HG02642 (cell line): ENCODE data around the gene TEDC2.
"Not testable (repeated sequence)": the region's sequence is repeated elsewhere in the genome, so short reads cannot be mapped to it uniquely, and the experiment has no call there.

Experiments used
- ATAC-seq: cut with Tn5 transposase; IDR thresholded peaks from one replicate; pipeline ENCODE4 v1.9.1; 2021; ENCODE audit warnings: mild to moderate bottlenecking; ENCODE audit not compliant: unreplicated experiment, poor library complexity

TEDC2 gene

GRCh38 chr16:2475413-2476344 is 15.8 kb downstream of the TEDC2 start:
- peak; percentile 7 for ATAC-seq

DNA sequence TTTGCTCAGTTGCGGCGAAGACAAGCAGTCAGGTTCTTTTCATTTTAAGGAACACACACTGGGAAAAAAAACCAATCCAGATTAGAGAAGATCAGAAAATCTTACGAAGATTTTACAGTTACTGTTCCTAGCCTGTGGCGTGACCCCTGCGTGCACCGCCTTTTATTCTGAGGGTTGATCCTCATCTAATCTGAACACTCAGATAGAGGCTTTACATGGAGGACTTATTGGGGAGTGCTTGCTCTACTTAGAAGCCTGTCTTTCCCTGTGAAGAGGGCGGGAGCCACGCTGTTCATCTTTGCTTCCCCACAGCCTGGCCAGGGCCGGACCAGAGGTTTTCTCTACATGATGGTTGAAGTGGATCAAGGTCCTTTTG is 16.4 kb downstream of the TEDC2 start:
- ATAC-seq, result no peak

DNA sequence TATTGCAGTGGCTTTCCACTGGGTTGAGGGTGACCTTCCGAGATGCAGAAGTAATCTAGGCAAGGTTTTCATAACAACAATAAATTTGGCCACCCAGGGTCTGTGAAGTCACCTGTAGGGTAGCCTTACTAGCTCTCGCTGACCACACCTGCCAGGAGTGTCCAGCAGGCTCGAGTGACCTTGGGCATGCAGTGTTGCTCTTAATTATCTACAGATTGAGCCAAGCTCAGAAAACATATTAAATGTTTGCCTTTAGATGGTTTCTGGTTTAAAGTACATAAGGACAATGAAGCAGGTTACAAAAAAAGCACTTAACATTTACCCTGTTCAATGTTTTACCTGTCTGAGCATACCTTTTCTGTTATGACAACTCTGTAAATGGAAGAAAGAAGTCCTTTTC is 16.8 kb downstream of the TEDC2 start:
- ATAC-seq, result no peak

DNA sequence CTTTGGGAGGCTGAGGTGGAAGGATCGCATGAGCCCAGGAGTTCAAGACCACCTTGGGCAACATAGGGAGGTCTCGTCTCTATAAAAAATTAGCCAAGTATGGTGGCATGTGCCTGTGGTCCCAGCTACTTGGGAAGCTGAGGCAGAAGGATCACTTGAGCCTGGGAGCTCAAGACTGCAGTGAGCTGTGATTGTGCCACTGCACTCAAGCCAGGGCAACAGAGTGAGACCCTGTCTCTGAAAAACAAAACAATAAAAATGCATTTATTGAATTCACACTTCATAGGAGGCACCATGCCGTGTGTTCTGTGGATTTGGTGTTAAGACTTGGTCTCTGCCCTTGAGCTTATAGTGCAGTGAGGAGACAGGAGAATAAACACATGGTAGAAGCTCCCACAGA is 17.4 kb downstream of the TEDC2 start:
- no peak for ATAC-seq

GRCh38 chr16:2478279-2478678 is 18.4 kb downstream of the TEDC2 start:
- no peak for ATAC-seq

- ATAC-seq, result not testable (repeated sequence)
Observed at GRCh38 chr16:2479996-2480395, 20.1 kb downstream of the TEDC2 start.

- ATAC-seq, result no peak
Observed at GRCh38 chr16:2480948-2481347, 21.0 kb downstream of the TEDC2 start.

DNA sequence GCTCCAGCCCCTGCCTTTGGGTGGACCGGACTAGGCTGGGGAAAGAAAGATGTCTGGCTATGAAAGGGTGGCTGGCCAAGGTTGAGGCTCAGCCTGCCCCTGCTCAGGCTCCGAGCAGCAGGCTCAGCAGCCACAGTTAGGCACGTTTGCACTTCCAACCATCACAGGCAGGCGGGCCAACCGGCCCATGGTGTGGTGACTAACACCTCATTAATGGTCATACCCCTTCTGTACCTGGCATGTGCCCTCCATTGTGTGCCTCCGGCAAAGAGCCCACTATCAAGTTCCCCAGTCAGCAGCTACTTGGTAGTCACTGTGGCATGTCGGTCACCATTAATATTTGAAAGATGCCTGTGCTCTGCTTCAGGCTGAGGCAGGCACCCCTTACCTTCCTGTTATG is 21.8 kb downstream of the TEDC2 start:
- ATAC-seq, result no peak

DNA sequence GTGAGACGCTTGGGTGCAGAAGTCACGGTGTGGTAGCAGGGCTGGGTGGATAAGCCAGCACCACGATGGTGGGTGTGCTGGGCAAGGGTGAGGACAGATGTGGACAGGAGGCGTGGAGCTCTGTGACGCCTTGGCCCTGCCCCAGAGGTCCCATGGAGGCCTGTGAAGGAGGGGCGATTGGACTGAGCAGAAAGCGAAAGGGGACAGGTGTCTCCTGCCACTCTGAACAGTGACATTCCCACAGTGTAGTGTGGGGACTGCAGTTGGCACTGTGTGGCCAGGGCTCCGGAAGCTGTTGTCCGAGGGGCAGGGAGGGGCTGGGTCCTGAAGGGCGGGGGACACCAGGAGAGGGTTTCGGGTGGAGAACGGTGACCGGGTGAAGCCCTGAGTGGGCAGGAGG is 22.3 kb downstream of the TEDC2 start:
- no peak for ATAC-seq

DNA sequence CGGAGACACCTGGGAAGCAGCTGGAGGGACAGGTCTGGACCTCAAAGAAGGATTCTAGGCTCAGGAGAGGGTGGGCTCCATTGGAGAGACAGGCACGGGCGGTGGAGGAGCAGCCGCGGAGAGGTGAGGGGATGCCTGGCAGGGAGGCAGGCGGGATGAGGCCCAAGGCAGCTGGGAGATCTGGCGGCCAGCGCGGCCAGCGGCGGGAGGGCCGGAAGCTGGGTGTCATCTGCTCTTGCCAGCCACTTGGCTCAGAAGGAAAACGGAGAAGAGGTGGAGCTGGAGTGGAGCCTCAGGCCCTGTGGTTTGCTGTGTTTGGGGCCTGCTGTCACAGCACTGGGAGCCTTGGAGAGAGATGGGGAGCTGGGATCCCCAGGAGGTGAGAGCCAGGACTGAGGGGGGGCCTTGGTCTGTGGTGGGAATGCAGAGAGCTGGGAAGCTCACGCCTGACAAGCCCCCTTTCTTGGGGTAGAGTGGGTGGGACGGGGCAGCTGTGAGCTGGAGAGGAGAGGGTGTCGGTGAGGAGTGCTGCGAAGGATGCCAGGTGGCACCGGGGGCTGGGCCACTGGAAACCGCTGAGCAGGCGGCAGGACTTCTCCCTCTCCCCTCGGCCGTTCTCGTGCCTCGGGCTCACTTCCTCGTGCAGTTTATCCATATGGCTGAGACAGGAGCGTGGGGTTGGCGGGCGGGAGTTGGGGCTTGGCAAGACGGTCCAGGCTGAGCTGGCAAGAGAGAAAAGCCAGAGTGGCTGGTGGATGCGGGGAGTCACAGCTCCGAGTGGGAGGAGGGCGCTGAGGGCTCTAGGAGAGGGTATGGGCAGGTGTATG is 23.0 kb downstream of the TEDC2 start:
- ATAC-seq, result no peak

- ATAC-seq, result no peak
Observed at GRCh38 chr16:2483939-2484897, 24.3 kb downstream of the TEDC2 start.

- no peak for ATAC-seq
Observed at GRCh38 chr16:2484898-2485508, 25.1 kb downstream of the TEDC2 start.

DNA sequence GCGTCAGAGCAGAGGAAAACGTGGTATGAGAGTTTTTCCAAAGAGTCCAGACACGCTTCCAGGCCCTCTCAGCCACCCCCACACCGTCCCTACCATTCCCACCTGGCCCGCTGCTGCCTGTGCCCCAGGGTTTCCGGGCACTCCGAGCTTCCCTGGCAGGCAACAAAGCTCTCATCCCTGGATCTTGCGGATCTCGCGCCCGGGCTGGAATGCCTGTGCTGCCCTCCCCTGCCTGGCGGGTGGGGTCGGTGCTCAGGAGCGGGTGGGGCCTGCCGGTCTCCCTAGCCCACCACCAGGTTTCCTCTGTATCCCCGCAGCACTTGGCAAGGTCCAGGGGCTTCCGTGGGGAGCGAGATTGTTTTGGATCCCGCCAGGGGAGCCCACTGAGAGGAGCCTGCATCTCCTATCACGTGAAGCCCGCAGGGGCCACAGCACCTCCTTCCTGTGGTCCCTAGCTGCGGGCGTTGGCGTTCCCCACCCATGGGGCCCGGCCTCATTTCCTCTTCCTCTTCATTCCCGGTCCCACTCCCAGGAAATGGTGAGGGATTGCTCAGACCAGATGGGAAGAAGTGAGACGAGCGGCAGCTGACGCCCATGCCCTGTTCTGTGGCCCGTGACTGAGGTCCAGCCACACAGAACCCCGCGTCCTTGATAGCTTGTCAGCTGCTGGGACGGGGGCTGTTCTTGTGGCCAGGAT is 26.1 kb downstream of the TEDC2 start:
- ATAC-seq, result no peak

DNA sequence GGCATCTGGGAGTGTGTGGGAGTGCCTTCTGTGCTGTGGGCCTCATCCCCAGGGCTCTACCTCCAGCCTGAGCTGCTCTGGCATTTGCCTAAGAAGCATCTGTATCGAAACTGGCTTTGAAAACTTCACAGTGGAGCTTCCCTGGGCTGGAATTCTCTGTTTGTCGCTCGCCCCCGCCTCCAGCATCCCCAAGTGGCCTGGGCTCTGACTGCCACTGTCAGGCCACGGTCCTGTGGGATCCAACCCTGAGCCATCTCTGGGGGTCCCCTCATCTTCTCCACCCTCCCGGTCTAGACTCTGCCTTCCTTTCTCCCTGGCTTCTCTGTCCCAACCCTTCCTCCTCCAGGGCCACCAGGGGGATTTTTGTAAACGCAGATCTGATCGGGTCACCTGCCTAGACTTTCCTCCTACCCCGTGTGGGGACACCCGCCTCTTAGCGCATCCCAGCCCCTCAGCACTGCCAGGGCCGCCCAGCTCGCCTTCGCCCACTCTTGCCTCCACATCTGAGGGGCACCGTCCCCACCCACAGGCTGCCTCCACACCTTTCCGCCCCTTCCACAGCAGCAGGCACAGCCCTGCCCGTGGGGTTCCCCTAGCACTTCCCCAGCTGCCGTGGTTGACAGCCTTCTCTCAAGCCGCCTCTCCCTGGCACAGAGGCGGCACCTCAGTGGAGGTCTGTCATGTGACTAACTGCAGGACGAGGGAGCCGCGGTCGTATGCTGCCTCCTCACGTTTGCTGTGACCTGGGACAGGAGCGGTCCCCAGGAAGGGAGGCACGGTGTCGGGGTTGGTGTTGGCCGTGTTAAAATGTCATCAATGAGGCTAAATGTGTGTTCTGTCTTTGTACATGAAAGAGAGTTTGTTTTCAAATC is 27.0 kb downstream of the TEDC2 start:
- peak; percentile 57 for ATAC-seq

- no peak for ATAC-seq
Observed at GRCh38 chr16:2487517-2487842, 27.6 kb downstream of the TEDC2 start.

- ATAC-seq, result no peak
Observed at GRCh38 chr16:2487903-2488531, 28.1 kb downstream of the TEDC2 start.

- no peak for ATAC-seq
Observed at GRCh38 chr16:2489581-2489980, 29.7 kb downstream of the TEDC2 start.
